Tibial nerve (tissue), 3 donors: ENCODE measurements around the gene MPL.

Source experiments
- POLR2A ChIP-seq, 2 donors: fragments of 450-650 bp; IDR thresholded peaks; one replicate each; pipeline ENCODE4 v1.6.1; 2017; ENCODE audit warnings: antibody characterized with exemption in 2 of 2, mild to moderate bottlenecking in 2 of 2, moderate library complexity in 2 of 2
- TF ChIP-seq, protein P1 (sequence below), 5 experiments: fragments of 200-600 bp in 3 of 5; fragments of 450-650 bp in 2 of 5; sonication (generic) in 3 of 5; IDR thresholded peaks; one replicate each; pipeline ENCODE4 v1.5.1; 2016 to 2019; ENCODE audit warnings: antibody characterized with exemption in 5 of 5, mild to moderate bottlenecking in 3 of 5, moderate library complexity in 2 of 5

DNA sequence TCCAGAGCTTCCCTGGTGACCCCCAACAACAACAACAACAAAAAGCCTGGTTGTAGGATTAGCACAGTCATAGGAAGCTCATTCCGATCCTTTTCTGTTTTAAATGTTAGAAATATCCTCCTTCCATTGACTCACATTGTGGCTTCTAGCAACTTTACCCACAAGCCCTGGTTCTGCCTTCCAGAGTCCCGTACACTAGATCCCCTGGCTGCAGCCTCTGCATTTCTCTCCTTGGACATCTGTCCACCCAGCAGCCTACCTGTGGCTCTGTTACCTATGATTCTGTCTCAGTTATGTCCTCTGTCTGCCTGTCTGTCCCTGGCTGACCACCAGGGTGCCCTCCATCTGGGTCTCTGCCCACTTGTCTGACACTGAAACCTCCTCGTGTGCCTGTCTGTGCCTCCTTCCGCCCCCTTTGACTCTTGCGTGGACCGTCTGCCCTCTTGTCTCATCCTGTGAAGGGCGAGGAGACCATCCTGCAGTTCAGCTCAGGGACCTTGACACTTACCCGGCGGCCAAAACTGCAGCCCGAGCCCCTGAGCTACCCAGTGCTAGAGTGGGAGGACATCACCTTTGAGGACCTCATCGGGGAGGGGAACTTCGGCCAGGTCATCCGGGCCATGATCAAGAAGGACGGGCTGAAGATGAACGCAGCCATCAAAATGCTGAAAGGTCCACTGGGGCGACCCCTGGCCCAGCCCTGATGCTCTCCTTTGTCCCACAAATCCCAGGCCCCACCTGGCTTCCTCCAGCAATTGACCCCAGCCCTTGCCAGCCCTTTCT lies 20.7 kb upstream of the MPL start:
- TF ChIP-seq, protein P1, sequence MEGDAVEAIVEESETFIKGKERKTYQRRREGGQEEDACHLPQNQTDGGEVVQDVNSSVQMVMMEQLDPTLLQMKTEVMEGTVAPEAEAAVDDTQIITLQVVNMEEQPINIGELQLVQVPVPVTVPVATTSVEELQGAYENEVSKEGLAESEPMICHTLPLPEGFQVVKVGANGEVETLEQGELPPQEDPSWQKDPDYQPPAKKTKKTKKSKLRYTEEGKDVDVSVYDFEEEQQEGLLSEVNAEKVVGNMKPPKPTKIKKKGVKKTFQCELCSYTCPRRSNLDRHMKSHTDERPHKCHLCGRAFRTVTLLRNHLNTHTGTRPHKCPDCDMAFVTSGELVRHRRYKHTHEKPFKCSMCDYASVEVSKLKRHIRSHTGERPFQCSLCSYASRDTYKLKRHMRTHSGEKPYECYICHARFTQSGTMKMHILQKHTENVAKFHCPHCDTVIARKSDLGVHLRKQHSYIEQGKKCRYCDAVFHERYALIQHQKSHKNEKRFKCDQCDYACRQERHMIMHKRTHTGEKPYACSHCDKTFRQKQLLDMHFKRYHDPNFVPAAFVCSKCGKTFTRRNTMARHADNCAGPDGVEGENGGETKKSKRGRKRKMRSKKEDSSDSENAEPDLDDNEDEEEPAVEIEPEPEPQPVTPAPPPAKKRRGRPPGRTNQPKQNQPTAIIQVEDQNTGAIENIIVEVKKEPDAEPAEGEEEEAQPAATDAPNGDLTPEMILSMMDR (IDR thresholded peaks at IDR 0.05), result no peak
- no peak for TF ChIP-seq POLR2A (IDR thresholded peaks at IDR 0.05)
